Astrocyte (in vitro differentiated cells and primary cell): ENCODE data around the gene MRTFA.

Source experiments
- CTCF ChIP-seq: IDR thresholded peaks from 2 replicates; pipeline ENCODE4 v1.5.1; 2011; ENCODE audit warnings: low read depth, mild to moderate bottlenecking, inconsistent platforms, low read length, moderate library complexity; ENCODE audit not compliant: insufficient read depth
- EZH2 ChIP-seq: IDR thresholded peaks from 2 replicates; pipeline ENCODE4 v1.6.1; 2012; ENCODE audit warnings: mild to moderate bottlenecking, low read length, inconsistent platforms; ENCODE audit not compliant: insufficient read depth

DNA sequence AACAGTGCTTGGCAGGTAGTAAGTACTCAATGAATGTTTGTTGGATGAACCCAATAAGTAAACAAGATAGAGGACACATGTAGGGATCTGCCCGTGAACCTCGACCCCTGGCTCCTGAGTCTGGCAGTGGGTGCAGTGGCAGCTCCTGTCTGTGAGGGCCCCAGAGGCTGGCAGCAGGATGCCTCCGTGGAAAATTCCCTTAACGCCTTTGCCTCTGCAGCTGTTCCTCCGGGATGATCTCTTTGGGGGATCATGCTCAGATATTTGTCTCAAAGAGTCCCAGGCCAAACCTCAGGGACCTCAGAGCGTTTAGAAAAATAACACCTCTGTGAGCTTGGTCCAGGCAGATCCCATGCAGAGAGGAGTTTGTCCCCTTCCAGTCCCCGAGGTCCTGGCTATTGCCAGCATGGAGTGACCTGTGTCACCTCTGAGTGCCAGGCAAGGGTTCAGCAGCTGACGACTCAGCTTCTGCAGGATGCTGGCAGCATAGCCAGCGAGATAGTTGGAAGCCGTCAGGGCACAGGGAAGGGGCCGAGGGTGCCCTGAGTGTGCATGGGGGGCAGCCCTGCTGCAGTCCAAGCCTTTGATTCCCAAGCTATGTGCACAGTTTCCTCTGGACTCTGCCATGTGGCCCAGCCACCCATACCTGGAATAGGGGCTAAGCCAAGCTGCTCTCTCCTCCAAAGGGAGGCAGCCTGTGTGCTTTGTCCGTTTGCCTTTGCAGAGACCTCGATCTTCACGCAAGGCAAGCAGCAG is 42.2 kb upstream of the MRTFA start:
- TF ChIP-seq CTCF (no peak), EZH2 (no peak)
